Endothelial cell of umbilical vein (primary cell): ENCODE results near the gene ULK4. TPM values are rescaled to one million over a fixed set of nuclear protein-coding genes. Genes with fewer than 3 reads are reported as not detected.

Experiments
- BruUV-seq: library from RNA; stranded (reverse); fragments of 400-500 nt; replicated peaks from 2 replicates; lab custom pipeline; 2021; lab: Mats Ljungman, UMichigan
- CTCF ChIA-PET: fragments of 300-600, 350-600 bp; sonication (Branson Sonifier 250); formaldehyde crosslinking; loops from one replicate; lab custom pipeline; 2021; ENCODE audit warnings: antibody characterized with exemption, inconsistent platforms; lab: Charles Lee
- POLR2A ChIA-PET: fragments of 300-600, 350-600 bp; sonication (Branson Sonifier 250); formaldehyde crosslinking; loops from one replicate; lab custom pipeline; 2021; ENCODE audit warnings: antibody characterized with exemption, inconsistent platforms; lab: Charles Lee
- DNase-seq: peaks from one replicate; pipeline ENCODE4 v3.0.0-alpha.2; 2011; ENCODE audit warnings: low read depth, low spot score
- FAIRE-seq: peaks from 2 replicates; lab custom pipeline; 2011; peaks lifted over from hg19 to GRCh38; lab: Jason Lieb, UNC
- H2AFZ ChIP-seq: 2 replicates; pipeline ENCODE4 v1.6.0; 2012; ENCODE audit warnings: low read depth, low read length, control low read depth, inconsistent platforms
- H3K27ac ChIP-seq: 2 replicates; pipeline ENCODE4 v1.5.1; 2011; ENCODE audit warnings: low read depth, mild to moderate bottlenecking, control low read depth, low read length, moderate library complexity; ENCODE audit not compliant: insufficient read depth
- H3K27me3 ChIP-seq, 2 experiments: 2 replicates each; pipeline versions ENCODE4 v1.6.0 to v1.6.1; 2011; ENCODE audit warnings: low read length in 2 of 2, mixed read lengths in 1 of 2; ENCODE audit not compliant: control insufficient read depth in 2 of 2, insufficient read depth in 2 of 2
- H3K36me3 ChIP-seq, 2 experiments: 2 replicates in 1 of 2; 3 replicates in 1 of 2; pipeline ENCODE4 v1.5.1; 2011; ENCODE audit warnings: low read length in 2 of 2, mild to moderate bottlenecking in 1 of 2, moderate library complexity in 1 of 2; ENCODE audit not compliant: control insufficient read depth in 2 of 2, insufficient read depth in 2 of 2; ENCODE audit errors: extremely low read depth in 1 of 2
- H3K4me1 ChIP-seq: 3 replicates; pipeline ENCODE4 v1.5.1; 2011; ENCODE audit warnings: mild to moderate bottlenecking, low read length; ENCODE audit not compliant: control insufficient read depth, insufficient read depth; ENCODE audit errors: extremely low read depth
- H3K4me2 ChIP-seq: 2 replicates; pipeline ENCODE4 v1.6.1; 2011; ENCODE audit warnings: low read length, control low read depth, mixed read lengths; ENCODE audit not compliant: insufficient read depth
- H3K4me3 ChIP-seq, 3 experiments: fragments of 200-600 bp in 1 of 3; sonication (generic), shearing (Covaris generic) in 1 of 3; replicated peaks in 1 of 3; 2 replicates each; pipeline ENCODE4 v1.5.1; 2011 to 2016; ENCODE audit warnings: control low read depth in 3 of 3, low read length in 3 of 3, mild to moderate bottlenecking in 2 of 3, inconsistent platforms in 1 of 3, low read depth in 1 of 3, moderate library complexity in 1 of 3; ENCODE audit not compliant: insufficient read depth in 1 of 3
- H3K79me2 ChIP-seq: 2 replicates; pipeline ENCODE4 v1.6.0; 2012; ENCODE audit warnings: low read length, inconsistent platforms; ENCODE audit not compliant: control insufficient read depth, insufficient read depth
- H3K9ac ChIP-seq: replicated peaks from 2 replicates; pipeline ENCODE3; 2011; ENCODE audit warnings: low read length, control low read depth; ENCODE audit not compliant: insufficient read depth; ENCODE audit errors: extremely low read depth
- H3K9me1 ChIP-seq: replicated peaks from 3 replicates; pipeline ENCODE4 v1.6.0; 2011; ENCODE audit warnings: mild to moderate bottlenecking, low read length; ENCODE audit not compliant: control insufficient read depth, insufficient read depth; ENCODE audit errors: extremely low read depth
- H3K9me3 ChIP-seq: replicated peaks from 2 replicates; pipeline ENCODE4 v1.5.1; 2012; ENCODE audit warnings: low read length, inconsistent platforms; ENCODE audit not compliant: control insufficient read depth, insufficient read depth
- H4K20me1 ChIP-seq: replicated peaks from 2 replicates; pipeline ENCODE3; 2011; ENCODE audit warnings: mild to moderate bottlenecking, low read length; ENCODE audit not compliant: control insufficient read depth, insufficient read depth; ENCODE audit errors: extremely low read depth
- EZH2 ChIP-seq: IDR thresholded peaks from 2 replicates; pipeline ENCODE4 v1.6.1; 2012; ENCODE audit warnings: borderline replicate concordance, low read depth, mild to moderate bottlenecking, moderate library complexity, low read length, inconsistent platforms; ENCODE audit not compliant: severe bottlenecking
- FOS ChIP-seq: IDR thresholded peaks from 2 replicates; pipeline ENCODE4 v1.6.1; 2011; ENCODE audit warnings: mild to moderate bottlenecking, low read length, moderate library complexity, borderline replicate concordance; ENCODE audit not compliant: insufficient read depth
- GATA2 ChIP-seq: IDR thresholded peaks from 2 replicates; pipeline ENCODE4 v1.7.0; 2011; ENCODE audit warnings: low read depth, mild to moderate bottlenecking, moderate library complexity, mixed read lengths, low read length; ENCODE audit not compliant: insufficient read length, insufficient read depth
- JUN ChIP-seq: IDR thresholded peaks from 2 replicates; pipeline ENCODE4 v1.6.1; 2011; ENCODE audit warnings: borderline replicate concordance, low read depth; ENCODE audit not compliant: insufficient read length, insufficient read depth
- MYC ChIP-seq: IDR thresholded peaks from one replicate; pipeline ENCODE4 v1.6.1; 2011; ENCODE audit warnings: mild to moderate bottlenecking, low read depth, low read length
- POLR2A ChIP-seq: IDR thresholded peaks from 2 replicates; pipeline ENCODE4 v1.6.1; 2012; ENCODE audit warnings: low read depth, mild to moderate bottlenecking, control low read depth, low read length
- POLR2AphosphoS5 ChIP-seq: IDR thresholded peaks from 2 replicates; pipeline ENCODE4 v1.6.1; 2012; ENCODE audit warnings: low read depth, mild to moderate bottlenecking, control low read depth, low read length, moderate library complexity; ENCODE audit not compliant: insufficient read depth
- dilution Hi-C: fragments of 300-500 bp; cut with MboI; formaldehyde crosslinking; loops from one replicate; pipeline ENCODE4 v1.15.0; 2019; ENCODE audit warnings: low sequenced_read_pairs; ENCODE audit not compliant: extremely low pct_ligation_motif_present
- intact Hi-C: fragments of 100-400 bp; cut with micrococcal nuclease; formaldehyde crosslinking; loops from one replicate; pipeline ENCODE4 v1.10.0; 2022
- polyA plus RNA-seq, 4 experiments: library from polyadenylated mRNA; depleted of rRNA in 3 of 4; stranded (reverse) in 3 of 4; unstranded in 1 of 4; fragments of >200 nt; gene quantifications; 2 replicates each; pipeline versions ENCODE4 v1.2.1 to v1.2.3, GENCODE V29; 2011 to 2012; ENCODE audit warnings: missing spikeins in 1 of 4
- total RNA-seq: library from RNA; stranded (reverse); gene quantifications from 2 replicates; pipeline ENCODE4 v1.2.3, GENCODE V29; 2021
- TF ChIP-seq, protein P1 (sequence below): IDR thresholded peaks from 2 replicates; pipeline ENCODE4 v1.6.1; 2011; ENCODE audit not compliant: insufficient read depth, insufficient read length
- TF ChIP-seq, protein P2 (sequence below), 2 donors: IDR thresholded peaks; 1 replicate in 1 of 2; 2 replicates in 1 of 2; pipeline ENCODE4 v1.5.1; 2011; ENCODE audit warnings: low read length in 2 of 2, mild to moderate bottlenecking in 2 of 2, moderate library complexity in 2 of 2, control low read depth in 1 of 2, inconsistent platforms in 1 of 2, low read depth in 1 of 2; ENCODE audit not compliant: insufficient read depth in 1 of 2; ENCODE audit errors: extremely low read depth in 1 of 2

Gene ULK4
- total and polyA plus RNA-seq, 2 donors (not counting 3 experiments of a cell fraction or from before 2014, with no cell fraction given): 3.3 to 16.0 TPM

GRCh38 chr3:41352510-41352909, 609.4 kb downstream of the ULK4 start:
- no peaks in the 10 kb centered on the region for H3K4me1 ChIP-seq
- H4K20me1 ChIP-seq: no peaks in the 10 kb centered on the region
- FAIRE-seq: no peak
- ChIA-PET CTCF (interaction anchor here (1.7 kb wide), 1 partner anchor 11 kb away, joined by 4 read pairs; no protein-coding TSS in a partner anchor), POLR2A (no interaction called here)
- intact Hi-C loops: no loop called here
- H3K9me3 ChIP-seq: no peaks in the 10 kb centered on the region
- no peak overlapping the region for H3K4me2 ChIP-seq
- no peak for DNase-seq
- dilution Hi-C loops: no loop called here
- no peak overlapping the region for H2AFZ ChIP-seq
- no peak for TF ChIP-seq GATA2
- TF ChIP-seq JUN: no peak
- TF ChIP-seq, protein P1, sequence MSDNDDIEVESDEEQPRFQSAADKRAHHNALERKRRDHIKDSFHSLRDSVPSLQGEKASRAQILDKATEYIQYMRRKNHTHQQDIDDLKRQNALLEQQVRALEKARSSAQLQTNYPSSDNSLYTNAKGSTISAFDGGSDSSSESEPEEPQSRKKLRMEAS: no peak
- no peak for TF ChIP-seq POLR2A
- TF ChIP-seq, protein P2, sequence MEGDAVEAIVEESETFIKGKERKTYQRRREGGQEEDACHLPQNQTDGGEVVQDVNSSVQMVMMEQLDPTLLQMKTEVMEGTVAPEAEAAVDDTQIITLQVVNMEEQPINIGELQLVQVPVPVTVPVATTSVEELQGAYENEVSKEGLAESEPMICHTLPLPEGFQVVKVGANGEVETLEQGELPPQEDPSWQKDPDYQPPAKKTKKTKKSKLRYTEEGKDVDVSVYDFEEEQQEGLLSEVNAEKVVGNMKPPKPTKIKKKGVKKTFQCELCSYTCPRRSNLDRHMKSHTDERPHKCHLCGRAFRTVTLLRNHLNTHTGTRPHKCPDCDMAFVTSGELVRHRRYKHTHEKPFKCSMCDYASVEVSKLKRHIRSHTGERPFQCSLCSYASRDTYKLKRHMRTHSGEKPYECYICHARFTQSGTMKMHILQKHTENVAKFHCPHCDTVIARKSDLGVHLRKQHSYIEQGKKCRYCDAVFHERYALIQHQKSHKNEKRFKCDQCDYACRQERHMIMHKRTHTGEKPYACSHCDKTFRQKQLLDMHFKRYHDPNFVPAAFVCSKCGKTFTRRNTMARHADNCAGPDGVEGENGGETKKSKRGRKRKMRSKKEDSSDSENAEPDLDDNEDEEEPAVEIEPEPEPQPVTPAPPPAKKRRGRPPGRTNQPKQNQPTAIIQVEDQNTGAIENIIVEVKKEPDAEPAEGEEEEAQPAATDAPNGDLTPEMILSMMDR (IDR thresholded peaks at IDR 0.05; ENCODE audit: extremely low read depth in 1 of 2, insufficient read depth in 1 of 2, low read depth in 1 of 2, low read length in 2 of 2): no peak
- no peak for TF ChIP-seq MYC
- no peak for TF ChIP-seq EZH2
- TF ChIP-seq POLR2AphosphoS5: no peak
- no peak for TF ChIP-seq FOS
- no peak overlapping the region for H3K27ac ChIP-seq
- H3K4me3 ChIP-seq: no peak overlapping the region
- no TSS peak for BruUV-seq
- no peak overlapping the region for H3K9ac ChIP-seq
- no peaks in the 10 kb centered on the region for H3K27me3 ChIP-seq
- H3K9me1 ChIP-seq: no peaks in the 10 kb centered on the region
- no peaks in the 10 kb centered on the region for H3K79me2 ChIP-seq
- H3K36me3 ChIP-seq: no peaks in the 10 kb centered on the region
